ENCODE measurements around the gene SPP2. TPM values are rescaled to one million over a fixed set of nuclear protein-coding genes. Genes with fewer than 3 reads are reported as not detected.

SPP2 gene
- total RNA-seq, 1 experiment from 2014 or later = not detected

- ChIA-PET POLR2A (interaction anchor here (0.5 kb wide), 1 partner anchor 14 kb away, joined by 8 read pairs; no protein-coding TSS in a partner anchor), CTCF (no interaction called here)
- TF ChIP-seq REST (IDR thresholded peaks at IDR 0.05; ENCODE audit: insufficient read depth in 1 of 2, low read depth in 2 of 2, low read length in 1 of 2) (no peak), TCF7L2 (IDR thresholded peaks at IDR 0.05; ENCODE audit: low read depth, low read length) (no peak), SIN3A (IDR thresholded peaks at IDR 0.05; ENCODE audit: borderline replicate concordance, insufficient read depth, low read depth, low read length) (no peak), POLR2AphosphoS5 (IDR thresholded peaks at IDR 0.05; ENCODE audit: low read depth, low read length) (no peak), CTCF (IDR thresholded peaks at IDR 0.05) (no peak)
- Histone ChIP-seq H3K27ac (ENCODE audit: low read length) (no peak overlapping the region), H3K36me3 (ENCODE audit: control insufficient read depth, insufficient read depth, low read length) (no peaks in the 10 kb centered on the region), H3K4me1 (ENCODE audit: control insufficient read depth, insufficient read depth, low read length) (no peaks in the 10 kb centered on the region), H3K9me3 (ENCODE audit: control insufficient read depth, insufficient read depth, low read depth, low read length) (no peaks in the 10 kb centered on the region), H3K27me3 (ENCODE audit: control insufficient read depth, insufficient read depth, low read length) (no peaks in the 10 kb centered on the region), H3K4me3 (ENCODE audit: low read depth in 2 of 2, low read length in 2 of 2) (no peak overlapping the region)
- intact Hi-C loops (cut with micrococcal nuclease; ENCODE audit: unreplicated experiment) = no loop called here
- in situ Hi-C loops (cut with HindIII; ENCODE audit: low pct_unique_long_range_greater_than_20kb, low sequenced_read_pairs) = no loop called here
- ATAC-seq (no peak), DNase-seq (ENCODE audit: low read depth, low spot score) (no peak)
- no TSS peak for BruUV-seq (replicated peaks)
Measured at GRCh38 chr2:234081970-234082822, 31.7 kb downstream of the SPP2 start.

- CTCF ChIA-PET = no interaction called here
- Histone ChIP-seq H3K27ac (ENCODE audit: low read length) (no peak overlapping the region; the same call in 1 of the 2 replicates), H3K27me3 (ENCODE audit: control insufficient read depth, insufficient read depth, low read length) (no peaks in the 10 kb centered on the region), H3K4me1 (ENCODE audit: control insufficient read depth, insufficient read depth, low read length) (no peaks in the 10 kb centered on the region), H3K4me3 (ENCODE audit: low read depth in 2 of 2, low read length in 2 of 2) (no peak overlapping the region), H3K9me3 (ENCODE audit: control insufficient read depth, insufficient read depth, low read depth, low read length) (peaks cover 7% of the 10 kb centered on the region; the same call in 1 of the 2 replicates), H3K36me3 (ENCODE audit: control insufficient read depth, insufficient read depth, low read length) (no peaks in the 10 kb centered on the region)
- POLR2A ChIA-PET = no interaction called here
- in situ Hi-C loops (cut with HindIII; ENCODE audit: low pct_unique_long_range_greater_than_20kb, low sequenced_read_pairs) = no loop called here
- no TSS peak for BruUV-seq (replicated peaks)
- no peak for DNase-seq (ENCODE audit: low read depth, low spot score)
- intact Hi-C loops (cut with micrococcal nuclease; ENCODE audit: unreplicated experiment) = no loop called here
- TF ChIP-seq SIN3A (IDR thresholded peaks at IDR 0.05; ENCODE audit: borderline replicate concordance, insufficient read depth, low read depth, low read length) (no peak), CTCF (IDR thresholded peaks at IDR 0.05) (no peak), POLR2AphosphoS5 (IDR thresholded peaks at IDR 0.05; ENCODE audit: low read depth, low read length) (no peak), TCF7L2 (IDR thresholded peaks at IDR 0.05; ENCODE audit: low read depth, low read length) (no peak), REST (IDR thresholded peaks at IDR 0.05; ENCODE audit: insufficient read depth in 1 of 2, low read depth in 2 of 2, low read length in 1 of 2) (no peak)
- no peak for ATAC-seq
Measured at GRCh38 chr2:234083572-234084348, 33.3 kb downstream of the SPP2 start.
